OCI-LY7 (cell line): Measurements from ENCODE around the gene TMEM115. TPM values are rescaled to one million over a fixed set of nuclear protein-coding genes. Genes with fewer than 3 reads are reported as not detected.

ENCODE experiments used
- BruUV-seq: library from RNA; stranded (reverse); fragments of 400-500 nt; replicated peaks from 2 replicates; lab custom pipeline; 2021; lab: Mats Ljungman, UMichigan
- CTCF ChIA-PET: fragments of 300-600 bp; sonication (Branson Sonifier 250); formaldehyde crosslinking; loops from one replicate; lab custom pipeline; 2022; ENCODE audit warnings: antibody characterized with exemption; ENCODE audit not compliant: unreplicated experiment; lab: Charles Lee
- POLR2A ChIA-PET: fragments of 300-600 bp; sonication (Branson Sonifier 250); formaldehyde crosslinking; loops from one replicate; lab custom pipeline; 2022; ENCODE audit warnings: antibody characterized with exemption; lab: Charles Lee
- DNase-seq: peaks from one replicate; pipeline ENCODE4 v3.0.0-alpha.2; 2015; ENCODE audit warnings: low spot score
- H2AFZ ChIP-seq: fragments of 200-600 bp; sonication (generic), shearing (Covaris generic); 2 replicates; pipeline ENCODE4 v1.6.1; 2014; ENCODE audit warnings: mild to moderate bottlenecking, antibody characterized with exemption, low read length, moderate library complexity
- H3K27ac ChIP-seq: fragments of 200-600 bp; sonication (generic); 2 replicates; pipeline ENCODE4 v1.5.1; 2014; ENCODE audit warnings: mixed run types, low read depth, mild to moderate bottlenecking, moderate library complexity, low read length, inconsistent platforms; ENCODE audit not compliant: poor library complexity, severe bottlenecking
- H3K36me3 ChIP-seq: fragments of 200-600 bp; sonication (generic); 2 replicates; pipeline ENCODE4 v1.6.1; 2014; ENCODE audit warnings: mild to moderate bottlenecking, antibody characterized with exemption, low read length, moderate library complexity, mixed read lengths; ENCODE audit not compliant: insufficient read depth
- H3K4me1 ChIP-seq: fragments of 200-600 bp; sonication (generic); 2 replicates; pipeline ENCODE4 v1.5.1; 2014; ENCODE audit warnings: mild to moderate bottlenecking, low read length; ENCODE audit not compliant: insufficient read depth, poor library complexity, severe bottlenecking
- H3K4me2 ChIP-seq: fragments of 200-600 bp; sonication (generic); 2 replicates; pipeline ENCODE4 v1.6.1; 2014; ENCODE audit warnings: mild to moderate bottlenecking, low read length
- H3K4me3 ChIP-seq: fragments of 200-600 bp; sonication (generic); 2 replicates; pipeline ENCODE4 v1.5.1; 2014; ENCODE audit warnings: mild to moderate bottlenecking, low read depth, low read length; ENCODE audit not compliant: poor library complexity, severe bottlenecking
- H3K79me2 ChIP-seq: fragments of 200-600 bp; sonication (generic); 2 replicates; pipeline ENCODE4 v1.6.1; 2016; ENCODE audit warnings: low read depth, mild to moderate bottlenecking, low read length, moderate library complexity, mixed read lengths; ENCODE audit not compliant: insufficient read depth
- H3K9me2 ChIP-seq: fragments of 200-600 bp; sonication (generic); 2 replicates; pipeline ENCODE4 v1.6.1; 2016; ENCODE audit warnings: mild to moderate bottlenecking, low read length, mixed read lengths; ENCODE audit not compliant: insufficient read depth
- H3K9me3 ChIP-seq: fragments of 200-600 bp; sonication (generic); 2 replicates; pipeline ENCODE4 v1.6.1; 2014; ENCODE audit warnings: mild to moderate bottlenecking, mixed run types, low read length, mixed read lengths
- H4K20me1 ChIP-seq: fragments of 200-600 bp; sonication (generic); 2 replicates; pipeline ENCODE4 v1.6.1; 2014; ENCODE audit warnings: mild to moderate bottlenecking, antibody characterized with exemption, low read length, moderate library complexity, mixed read lengths; ENCODE audit not compliant: insufficient read depth
- EZH2phosphoT487 ChIP-seq: fragments of 200-600 bp; sonication (generic); IDR thresholded peaks from 2 replicates; pipeline ENCODE4 v1.6.1; 2018; ENCODE audit warnings: low read depth, borderline replicate concordance, mild to moderate bottlenecking, mixed run types, antibody characterized with exemption, low read length, moderate library complexity, mixed read lengths
- intact Hi-C: fragments of 100-400 bp; cut with micrococcal nuclease; formaldehyde crosslinking; loops from one replicate; pipeline ENCODE4 v1.10.0; 2022; ENCODE audit not compliant: unreplicated experiment
- total RNA-seq, 2 experiments: library from RNA; depleted of rRNA in 1 of 2; stranded (reverse); fragments of >200 nt in 1 of 2; shearing (Covaris generic) in 1 of 2; gene quantifications; 2 replicates each; pipeline ENCODE4 v1.2.3, GENCODE V29; 2014 to 2022
- TF ChIP-seq, protein P1 (sequence below): fragments of 200-600 bp; sonication (generic); conservative IDR thresholded peaks from 2 replicates; pipeline ENCODE4 v1.5.1; 2014; ENCODE audit warnings: mild to moderate bottlenecking, antibody characterized with exemption, low read length, moderate library complexity, mixed read lengths

The TMEM115 gene
- total RNA-seq, 2 experiments from 2014 or later, result 16.2 to 18.9 TPM

DNA sequence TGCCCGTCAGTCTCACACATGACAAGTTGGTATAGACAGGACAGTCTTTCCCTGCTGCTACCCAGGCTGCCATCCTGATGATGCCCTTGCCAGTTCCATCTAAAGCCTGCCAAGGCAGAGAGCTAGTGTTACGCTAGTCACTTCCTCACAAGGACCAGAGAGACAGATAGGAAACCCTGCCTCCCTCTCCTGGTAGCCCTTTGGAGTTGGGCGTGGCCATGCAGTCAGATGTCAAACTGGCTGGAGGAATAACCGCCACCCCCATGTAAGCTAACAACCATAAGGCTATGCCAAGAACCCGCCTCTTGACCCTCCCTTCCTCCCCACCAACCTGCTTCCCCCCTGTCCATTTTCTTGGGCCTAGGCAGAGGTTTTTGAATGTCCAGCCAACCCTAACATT, 2.8 kb downstream of the TMEM115 start:
- H3K36me3 ChIP-seq, result peaks cover 42% of the 10 kb centered on the region
- TF ChIP-seq, protein P1, sequence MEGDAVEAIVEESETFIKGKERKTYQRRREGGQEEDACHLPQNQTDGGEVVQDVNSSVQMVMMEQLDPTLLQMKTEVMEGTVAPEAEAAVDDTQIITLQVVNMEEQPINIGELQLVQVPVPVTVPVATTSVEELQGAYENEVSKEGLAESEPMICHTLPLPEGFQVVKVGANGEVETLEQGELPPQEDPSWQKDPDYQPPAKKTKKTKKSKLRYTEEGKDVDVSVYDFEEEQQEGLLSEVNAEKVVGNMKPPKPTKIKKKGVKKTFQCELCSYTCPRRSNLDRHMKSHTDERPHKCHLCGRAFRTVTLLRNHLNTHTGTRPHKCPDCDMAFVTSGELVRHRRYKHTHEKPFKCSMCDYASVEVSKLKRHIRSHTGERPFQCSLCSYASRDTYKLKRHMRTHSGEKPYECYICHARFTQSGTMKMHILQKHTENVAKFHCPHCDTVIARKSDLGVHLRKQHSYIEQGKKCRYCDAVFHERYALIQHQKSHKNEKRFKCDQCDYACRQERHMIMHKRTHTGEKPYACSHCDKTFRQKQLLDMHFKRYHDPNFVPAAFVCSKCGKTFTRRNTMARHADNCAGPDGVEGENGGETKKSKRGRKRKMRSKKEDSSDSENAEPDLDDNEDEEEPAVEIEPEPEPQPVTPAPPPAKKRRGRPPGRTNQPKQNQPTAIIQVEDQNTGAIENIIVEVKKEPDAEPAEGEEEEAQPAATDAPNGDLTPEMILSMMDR, result no peak
- no peak for TF ChIP-seq EZH2phosphoT487
- no peak for DNase-seq
- no peak overlapping the region for H3K27ac ChIP-seq
- intact Hi-C loops, result no loop called here
- H3K79me2 ChIP-seq, result peaks cover 23% of the 10 kb centered on the region; the same call in 1 of the 2 replicates
- peak overlapping the region; percentile 76 for H3K4me3 ChIP-seq
- no peaks in the 10 kb centered on the region for H3K9me2 ChIP-seq
- peak overlapping the region; percentile 82 for H3K4me2 ChIP-seq
- H2AFZ ChIP-seq, result no peak overlapping the region
- BruUV-seq, result no TSS peak
- ChIA-PET POLR2A (interaction anchor here (1.0 to 1.4 kb wide), 2 partner anchors 19 to 20 kb away, joined by 4 to 6 read pairs; no protein-coding TSS in a partner anchor), CTCF (no interaction called here)
- H4K20me1 ChIP-seq, result 0 out of 2 replicates have a peak, but pooled peaks cover 4% of the 10 kb centered on the region
- H3K9me3 ChIP-seq, result no peaks in the 10 kb centered on the region
- H3K4me1 ChIP-seq, result peaks cover 43% of the 10 kb centered on the region

DNA sequence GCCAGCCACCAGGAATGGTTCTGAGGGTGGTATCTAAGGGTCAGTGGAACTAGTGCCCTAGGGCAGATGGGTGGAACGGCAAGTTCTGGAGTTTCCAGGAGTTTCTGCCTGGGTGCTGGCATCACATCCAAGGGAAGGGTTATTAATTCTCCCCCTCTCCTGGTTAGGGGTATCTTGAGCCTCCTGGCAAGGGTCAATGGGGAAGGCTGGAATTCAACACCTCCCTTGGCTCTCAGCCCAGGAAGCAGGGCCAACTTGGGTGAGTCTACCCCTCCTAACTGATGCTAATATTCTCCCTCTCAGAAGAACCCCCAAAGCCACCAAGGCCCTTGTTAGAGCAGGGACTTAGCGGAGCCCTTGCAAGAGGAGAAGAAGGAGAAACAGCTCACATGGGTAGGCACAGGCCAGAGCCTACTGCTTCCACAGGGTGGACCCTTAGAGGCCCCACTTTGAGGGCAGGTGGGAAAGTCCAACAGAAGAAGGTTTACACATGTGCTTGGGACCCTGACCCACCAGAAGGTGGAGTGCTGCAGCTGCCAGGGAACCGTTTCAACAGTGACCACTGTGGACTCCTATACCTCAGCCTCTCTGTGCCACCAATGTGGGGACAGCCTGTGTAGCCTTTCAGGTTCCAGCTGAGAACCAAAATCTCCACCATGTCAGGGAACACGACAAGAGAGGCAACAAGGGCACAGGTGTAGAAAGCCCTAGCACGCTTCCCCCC, 3.3 kb downstream of the TMEM115 start:
- no peak for DNase-seq
- CTCF ChIA-PET, result no interaction called here
- Histone ChIP-seq H3K36me3 (peaks cover 42% of the 10 kb centered on the region), H3K9me2 (no peaks in the 10 kb centered on the region), H3K4me1 (peaks cover 49% of the 10 kb centered on the region), H2AFZ (no peak overlapping the region), H3K4me3 (peak overlapping the region; percentile 76), H4K20me1 (0 out of 2 replicates have a peak, but pooled peaks cover 4% of the 10 kb centered on the region), H3K4me2 (peak overlapping the region; percentile 82), H3K27ac (no peak overlapping the region), H3K79me2 (peaks cover 23% of the 10 kb centered on the region; the same call in 1 of the 2 replicates), H3K9me3 (no peaks in the 10 kb centered on the region)
- POLR2A ChIA-PET, result interaction anchor here (0.6 kb wide), 1 partner anchor 1128 kb away, joined by 4 read pairs; no protein-coding TSS in a partner anchor
- intact Hi-C loops, result no loop called here
- no TSS peak for BruUV-seq
- no peak for TF ChIP-seq EZH2phosphoT487
- TF ChIP-seq, protein P1, result peak; percentile 34

DNA sequence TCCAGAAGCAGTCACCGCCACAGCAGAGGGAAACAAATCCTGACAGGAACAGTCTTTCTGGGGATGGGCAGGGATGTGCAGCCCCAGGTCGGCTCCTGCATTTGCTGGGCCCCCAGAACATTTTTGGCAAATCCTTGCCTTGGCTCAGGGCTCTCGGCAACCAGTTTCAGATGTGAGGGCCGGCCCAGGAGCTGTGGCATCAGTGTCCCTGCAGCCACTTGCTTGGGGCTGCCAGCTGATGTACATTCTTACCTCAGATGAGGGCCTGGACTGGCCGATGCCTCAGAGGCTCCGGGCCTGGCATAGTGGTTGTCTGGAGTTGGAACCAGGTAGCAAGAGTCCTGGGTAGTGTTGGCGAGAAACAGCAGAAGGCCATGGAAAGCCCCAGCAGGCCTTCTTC, 4.5 kb downstream of the TMEM115 start:
- peaks cover 52% of the 10 kb centered on the region for H3K4me1 ChIP-seq
- H4K20me1 ChIP-seq, result 0 out of 2 replicates have a peak, but pooled peaks cover 4% of the 10 kb centered on the region
- BruUV-seq, result no TSS peak
- ChIA-PET CTCF (interaction anchor here (0.6 kb wide), 1 partner anchor 1657 kb away, joined by 3 read pairs; no protein-coding TSS in a partner anchor), POLR2A (interaction anchor here (0.5 kb wide), 1 partner anchor 1082 kb away, joined by 5 read pairs; no protein-coding TSS in a partner anchor)
- H3K79me2 ChIP-seq, result peaks cover 26% of the 10 kb centered on the region; the same call in 1 of the 2 replicates
- no peak overlapping the region for H3K27ac ChIP-seq
- H3K9me2 ChIP-seq, result no peaks in the 10 kb centered on the region
- no peaks in the 10 kb centered on the region for H3K9me3 ChIP-seq
- H3K4me3 ChIP-seq, result no peak overlapping the region
- TF ChIP-seq EZH2phosphoT487, result no peak
- TF ChIP-seq, protein P1, result no peak
- H3K4me2 ChIP-seq, result no peak overlapping the region
- intact Hi-C loops, result loop anchor here (5.0 kb wide), 1 partner anchor 212 kb away; the partner anchor contains the start of genes C3orf18 and HEMK1
- no peak overlapping the region for H2AFZ ChIP-seq
- peaks cover 42% of the 10 kb centered on the region for H3K36me3 ChIP-seq
- no peak for DNase-seq
